K562 (cell line): ENCODE measurements around the gene EGF. TPM values are rescaled to one million over a fixed set of nuclear protein-coding genes. Genes with fewer than 3 reads are reported as not detected.

ENCODE experiments used
- ATAC-seq: fragments of 200-7000 bp; cut with Tn5 transposase; 3 replicates; pipeline ENCODE4 v1.9.1; 2020; ENCODE audit warnings: moderate library complexity
- BruUV-seq: library from RNA; stranded (reverse); fragments of 400-500 nt; replicated peaks from 2 replicates; lab custom pipeline; 2021; lab: Mats Ljungman, UMichigan
- CTCF ChIA-PET: fragments of 300-600 bp; formaldehyde crosslinking; extraction: SDS; loops from one replicate; lab custom pipeline; 2021; ENCODE audit warnings: low intra/inter-chr PET ratio; lab: Yijun Ruan, JAX
- POLR2A ChIA-PET: fragments of 300-600, 350-650 bp; sonication (Branson Sonifier 250); formaldehyde crosslinking; extraction: SDS; loops from one replicate; lab custom pipeline; 2021; ENCODE audit warnings: antibody characterized with exemption, inconsistent platforms; lab: Yijun Ruan, JAX
- DNase-seq, 4 experiments: peaks; one replicate each; pipeline versions ENCODE4 v3.0.0 to v3.0.0-alpha.2; 2011 to 2018; ENCODE audit warnings: low spot score in 3 of 4, mixed read lengths in 3 of 4; ENCODE audit errors: extremely low read depth in 1 of 4
- FAIRE-seq: peaks from 2 replicates; lab custom pipeline; 2011; peaks lifted over from hg19 to GRCh38; lab: Jason Lieb, UNC
- H2AFZ ChIP-seq: 2 replicates; pipeline ENCODE4 v1.6.0; 2011; ENCODE audit warnings: low read depth, low read length, control low read depth, inconsistent platforms
- H3K27ac ChIP-seq: fragments of 200-600 bp; 3 replicates; pipeline ENCODE4 v1.8.0; 2011; ENCODE audit warnings: low read depth, mild to moderate bottlenecking, control low read depth, inconsistent platforms, low read length, moderate library complexity, mixed read lengths; ENCODE audit errors: extremely low read depth
- H3K27me3 ChIP-seq, 2 experiments: fragments of 300-600 bp in 1 of 2; 2 replicates in 1 of 2; 3 replicates in 1 of 2; pipeline versions ENCODE4 v1.6.0 to v1.8.0; 2011; ENCODE audit warnings: inconsistent platforms in 2 of 2, low read length in 2 of 2, mild to moderate bottlenecking in 1 of 2, mixed read lengths in 1 of 2, moderate library complexity in 1 of 2; ENCODE audit not compliant: control insufficient read depth in 2 of 2, insufficient read depth in 2 of 2
- H3K36me3 ChIP-seq: fragments of 300-600 bp; 3 replicates; pipeline ENCODE4 v1.8.0; 2011; ENCODE audit warnings: mild to moderate bottlenecking, low read length, inconsistent platforms; ENCODE audit not compliant: control insufficient read depth, insufficient read depth
- H3K4me1 ChIP-seq, 2 experiments: fragments of 200-600 bp in 1 of 2; replicated peaks in 1 of 2; 2 replicates in 1 of 2; 3 replicates in 1 of 2; pipeline versions ENCODE4 v1.5.1 to v1.8.0; 2011; ENCODE audit warnings: inconsistent platforms in 2 of 2, low read length in 2 of 2, mild to moderate bottlenecking in 1 of 2, mixed read lengths in 1 of 2, moderate library complexity in 1 of 2; ENCODE audit not compliant: control insufficient read depth in 2 of 2, insufficient read depth in 2 of 2
- H3K4me2 ChIP-seq: 2 replicates; pipeline ENCODE4 v1.6.1; 2011; ENCODE audit warnings: low read length, control low read depth, inconsistent platforms, mixed read lengths; ENCODE audit not compliant: insufficient read depth
- H3K4me3 ChIP-seq: fragments of 200-600 bp; sonication (generic), shearing (Covaris generic); 2 replicates; pipeline ENCODE4 v1.5.1; 2016; ENCODE audit warnings: control low read depth, inconsistent platforms
- H3K79me2 ChIP-seq: fragments of 200-600 bp; 3 replicates; pipeline ENCODE4 v1.8.0; 2011; ENCODE audit warnings: low read length, inconsistent platforms; ENCODE audit not compliant: control insufficient read depth, insufficient read depth
- H3K9ac ChIP-seq, 2 experiments: 2 replicates each; pipeline versions ENCODE4 v1.6.0 to v1.6.1; 2011; ENCODE audit warnings: low read depth in 2 of 2, low read length in 2 of 2, control low read depth in 1 of 2, inconsistent platforms in 1 of 2, mild to moderate bottlenecking in 1 of 2, mixed read lengths in 1 of 2; ENCODE audit not compliant: insufficient read depth in 1 of 2
- H3K9me1 ChIP-seq: one replicate; pipeline ENCODE4 v1.6.0; 2011; ENCODE audit warnings: inconsistent platforms, mild to moderate bottlenecking, low read length, moderate library complexity; ENCODE audit not compliant: control insufficient read depth, insufficient read depth
- H3K9me3 ChIP-seq: replicated peaks from 2 replicates; pipeline ENCODE4 v1.5.1; 2011; ENCODE audit warnings: low read depth, low read length, inconsistent platforms; ENCODE audit not compliant: control insufficient read depth, insufficient read depth
- H4K20me1 ChIP-seq: replicated peaks from 2 replicates; pipeline ENCODE4 v1.6.1; 2011; ENCODE audit warnings: low read length, inconsistent platforms, mixed read lengths; ENCODE audit not compliant: control insufficient read depth, insufficient read depth
- AFF1 ChIP-seq, 2 experiments: fragments of 450-650 bp; IDR thresholded peaks; 2 replicates each; pipeline ENCODE4 v1.6.1; 2018; ENCODE audit warnings: mild to moderate bottlenecking in 2 of 2, low read depth in 1 of 2; ENCODE audit not compliant: partially characterized antibody in 2 of 2
- BCL6 ChIP-seq: fragments of 250-450 bp; sonication (Bioruptor Pico); IDR thresholded peaks from 2 replicates; pipeline ENCODE4 v1.4.0; 2020
- CHD2 ChIP-seq: IDR thresholded peaks from 2 replicates; pipeline ENCODE4 v1.6.1; 2011; ENCODE audit warnings: low read depth, low read length
- FOXJ2 ChIP-seq: fragments of 200-800 bp; sonication (Bioruptor generic); IDR thresholded peaks from 2 replicates; pipeline ENCODE4 v1.6.1; 2016; ENCODE audit warnings: missing genetic modification characterization, missing compliant biosample characterization
- HEY1 ChIP-seq: fragments of 250-450 bp; sonication (Bioruptor Pico); IDR thresholded peaks from 2 replicates; pipeline ENCODE4 v1.5.0; 2020; ENCODE audit warnings: mild to moderate bottlenecking, moderate library complexity, borderline replicate concordance
- HMG20A ChIP-seq: fragments of 450-650 bp; formaldehyde crosslinking; conservative IDR thresholded peaks from 2 replicates; pipeline ENCODE4 v1.4.0; 2020; ENCODE audit warnings: mild to moderate bottlenecking, mixed read lengths
- NR2C1 ChIP-seq, 2 experiments: fragments of 450-650 bp; IDR thresholded peaks; 2 replicates each; pipeline ENCODE4 v1.6.1; 2017; ENCODE audit warnings: mild to moderate bottlenecking in 2 of 2, antibody characterized with exemption in 1 of 2, inconsistent platforms in 1 of 2, missing compliant biosample characterization in 1 of 2, missing genetic modification characterization in 1 of 2
- POLR2B ChIP-seq: fragments of 450-650 bp; IDR thresholded peaks from 2 replicates; pipeline ENCODE4 v1.6.1; 2018; ENCODE audit warnings: low read depth; ENCODE audit not compliant: partially characterized antibody
- PURB ChIP-seq: sonication (generic); formaldehyde crosslinking; IDR thresholded peaks from 2 replicates; pipeline ENCODE4 v1.9.0; 2021; ENCODE audit warnings: low read depth, mild to moderate bottlenecking, missing genetic modification reagents
- RFX1 ChIP-seq: fragments of 450-650 bp; IDR thresholded peaks from 2 replicates; pipeline ENCODE4 v1.6.1; 2016; ENCODE audit warnings: mild to moderate bottlenecking, moderate library complexity
- SIX5 ChIP-seq, 2 experiments: IDR thresholded peaks; 2 replicates each; pipeline ENCODE4 v1.6.1; 2011; ENCODE audit warnings: low read length in 2 of 2, borderline replicate concordance in 1 of 2, low read depth in 1 of 2, mild to moderate bottlenecking in 1 of 2, moderate library complexity in 1 of 2; ENCODE audit not compliant: insufficient read depth in 1 of 2
- TAL1 ChIP-seq: fragments of 450-650 bp; IDR thresholded peaks from 2 replicates; pipeline ENCODE4 v1.6.1; 2016; ENCODE audit warnings: mild to moderate bottlenecking
- U2AF2 ChIP-seq: fragments of 200-400 bp; formaldehyde crosslinking; optimal IDR thresholded peaks from 2 replicates; pipeline ENCODE3; 2017; ENCODE audit warnings: low read depth, mild to moderate bottlenecking, low read length
- ZNF766 ChIP-seq: fragments of 200-800 bp; sonication (Bioruptor generic); conservative IDR thresholded peaks from 2 replicates; pipeline ENCODE4 v1.6.1; 2016; ENCODE audit warnings: missing genetic modification characterization, missing compliant biosample characterization
- WGBS: fragments of 100-300 bp; shearing (Covaris generic); methylation state at CpG from one replicate; pipeline ENCODE4 v1.1.6; 2016; ENCODE audit warnings: low coverage, mixed read lengths; ENCODE audit not compliant: insufficient coverage; ENCODE audit errors: missing lambda C conversion rate; 5-methylcytosine and 5-hydroxymethylcytosine counted together
- in situ Hi-C: fragments of 300-500 bp; cut with MboI; formaldehyde crosslinking; loops from 4 replicates; pipeline ENCODE4 v1.15.0; 2018; ENCODE audit warnings: inconsistent platforms, mixed read lengths
- intact Hi-C: fragments of 100-400 bp; cut with micrococcal nuclease; formaldehyde crosslinking; loops from 2 replicates; pipeline ENCODE4 v1.14.2; 2022
- polyA plus RNA-seq, 8 experiments: library from polyadenylated mRNA; depleted of rRNA in 4 of 8; stranded (reverse) in 5 of 8; unstranded in 3 of 8; fragments of >200 nt; fragmentation: Nextera tagmentation in 2 of 8; fragmentation: Illumina TruSeq in 1 of 8; extraction: Ambion mirVana in 2 of 8; extraction: Trizol in 1 of 8; gene quantifications; 2 replicates each; pipeline versions ENCODE4 v1.2.1 to v1.2.3, GENCODE V29; 2011 to 2014; ENCODE audit warnings: inconsistent platforms in 1 of 8, missing spikeins in 1 of 8
- total RNA-seq, 7 experiments: library from RNA; depleted of rRNA in 6 of 7; stranded (reverse); fragments of >200 nt in 6 of 7; fragmentation: Illumina TruSeq in 2 of 7; extraction: Trizol in 2 of 7; gene quantifications; 2 replicates each; pipeline versions ENCODE4 v1.2.1 to v1.2.3, GENCODE V29; 2011 to 2021; ENCODE audit warnings: low replicate concordance in 1 of 7

The EGF gene
- total and polyA plus RNA-seq, 9 of the 15 experiments (the other 6 are each of a cell fraction or from before 2014, with no cell fraction given): 0.32 to 3.1 (median 1.3) TPM

GRCh38 chr4:109978704-109979454 lies 66.2 kb downstream of the EGF start:
- no peak overlapping the region for H3K4me2 ChIP-seq
- no peak for TF ChIP-seq U2AF2
- no peak for TF ChIP-seq RFX1
- no peak for TF ChIP-seq PURB (CRISPR knock-in tag)
- no peak for TF ChIP-seq TAL1
- TF ChIP-seq HMG20A (CRISPR knock-in tag): no peak
- no peak for TF ChIP-seq AFF1 (IDR thresholded peaks at IDR 0.05; ENCODE audit: low read depth in 1 of 2, partially characterized antibody in 2 of 2)
- TF ChIP-seq SIX5 (IDR thresholded peaks at IDR 0.05; ENCODE audit: borderline replicate concordance in 1 of 2, insufficient read depth in 1 of 2, low read depth in 1 of 2, low read length in 2 of 2): no peak
- TF ChIP-seq NR2C1 (IDR thresholded peaks at IDR 0.05): no peak
- no peak for TF ChIP-seq NR2C1 (tag; IDR thresholded peaks at IDR 0.05)
- TF ChIP-seq POLR2B: no peak
- TF ChIP-seq BCL6 (CRISPR knock-in tag): no peak
- TF ChIP-seq FOXJ2: no peak
- no peak for TF ChIP-seq HEY1 (CRISPR knock-in tag)
- no peak for TF ChIP-seq ZNF766 (CRISPR knock-in tag)
- TF ChIP-seq CHD2: no peak
- H3K4me3 ChIP-seq: no peak overlapping the region
- H4K20me1 ChIP-seq: no peaks in the 10 kb centered on the region
- no peaks in the 10 kb centered on the region for H3K79me2 ChIP-seq
- H3K9ac ChIP-seq: no peak overlapping the region
- no peak overlapping the region for H2AFZ ChIP-seq
- in situ Hi-C loops: no loop called here
- no peak overlapping the region for H3K27ac ChIP-seq
- no TSS peak for BruUV-seq
- H3K36me3 ChIP-seq: no peaks in the 10 kb centered on the region
- ChIA-PET POLR2A (interaction anchor here (0.7 kb wide), 1 partner anchor 12 kb away, joined by 3 read pairs; no protein-coding TSS in a partner anchor), CTCF (no interaction called here)
- DNase-seq (no peak), ATAC-seq (peak; percentile 43; the same call in 1 of the 3 replicates), FAIRE-seq (peak; percentile 6)
- 7% methylated on average over 5 of the region's 5 CpGs for WGBS
- intact Hi-C loops: loop anchor here (5.0 to 10.0 kb wide), 2 partner anchors 152 to 274 kb away; partner anchors contain the start of genes CASP6 and RRH
- no peaks in the 10 kb centered on the region for H3K9me3 ChIP-seq
- no peaks in the 10 kb centered on the region for H3K4me1 ChIP-seq
- peaks cover 0 to 4% of the 10 kb centered on the region in 2 experiments; a peak in 1 of 5 replicates for H3K27me3 ChIP-seq
- H3K9me1 ChIP-seq: no peaks in the 10 kb centered on the region
